Fibroblast of lung (primary cell): ENCODE results near the gene ACTG1.

Experiments
- CTCF ChIP-seq, 2 donors: IDR thresholded peaks in 1 of 2; conservative IDR thresholded peaks in 1 of 2; 1 replicate in 1 of 2; 2 replicates in 1 of 2; pipeline ENCODE4 v1.5.1; 2011 to 2012; ENCODE audit warnings: low read length in 2 of 2, control low read depth in 1 of 2, inconsistent platforms in 1 of 2, low read depth in 1 of 2, mild to moderate bottlenecking in 1 of 2
- EZH2 ChIP-seq: IDR thresholded peaks from 2 replicates; pipeline ENCODE4 v1.5.1; 2012; ENCODE audit warnings: low read length, control low read depth, mild to moderate bottlenecking; ENCODE audit errors: missing control alignments

- TF ChIP-seq CTCF (conservative IDR thresholded peaks at IDR 0.05 in 1 of 2, IDR thresholded peaks at IDR 0.05 in 1 of 2; ENCODE audit: low read depth in 1 of 2, low read length in 2 of 2) (no peak), EZH2 (no peak)
Measured at GRCh38 chr17:81528384-81528650, 15.7 kb upstream of the ACTG1 start.
